GM03348 (cell line): ENCODE measurements around the gene AOC2.
"Not testable (repeated sequence)": the region's sequence is repeated elsewhere in the genome, so short reads cannot be mapped to it uniquely, and the experiment has no call there.

Source experiments
- DNase-seq: peaks from one replicate; pipeline ENCODE4 v3.0.0; 2012; ENCODE audit warnings: low spot score

AOC2 gene

GRCh38 chr17:42832213-42832933 is 12.0 kb upstream of the AOC2 start:
- no peak for DNase-seq

- peak; percentile 93 for DNase-seq
Observed at GRCh38 chr17:42832934-42833766, 11.2 kb upstream of the AOC2 start, which contains the start of gene PSME3. PSME3 (plus strand) TSS chr17:42833397; CDS start chr17:42833632, 235 bp downstream.

GRCh38 chr17:42833767-42834422 is 10.5 kb upstream of the AOC2 start:
- no peak for DNase-seq

- DNase-seq: no peak
Observed at GRCh38 chr17:42835732-42836131, 8.6 kb upstream of the AOC2 start.

- no peak for DNase-seq
Observed at GRCh38 chr17:42841975-42842685, 2.2 kb upstream of the AOC2 start.

- peak; percentile 86 for DNase-seq
Observed at GRCh38 chr17:42843358-42843934, 934 bp upstream of the AOC2 start.

GRCh38 chr17:42844761-42845555 is 578 bp downstream of the AOC2 start:
- no peak for DNase-seq

- no peak for DNase-seq
Observed at GRCh38 chr17:42845556-42845917, 1.2 kb downstream of the AOC2 start.

GRCh38 chr17:42845918-42846593 is 1.7 kb downstream of the AOC2 start:
- no peak for DNase-seq

GRCh38 chr17:42846594-42847280 is 2.4 kb downstream of the AOC2 start:
- DNase-seq: peak; percentile 72

GRCh38 chr17:42848093-42848492 is 3.7 kb downstream of the AOC2 start:
- DNase-seq: no peak

GRCh38 chr17:42849031-42849430 is 4.7 kb downstream of the AOC2 start:
- DNase-seq: no peak

- peak; percentile 43 for DNase-seq
Observed at GRCh38 chr17:42849451-42850181, 5.2 kb downstream of the AOC2 start.

- DNase-seq: no peak
Observed at GRCh38 chr17:42850954-42851353, 6.6 kb downstream of the AOC2 start, which contains the start of gene AOC3. AOC3 (plus strand) TSS chr17:42851199; CDS start chr17:42851344, 145 bp downstream.

GRCh38 chr17:42851371-42852240 is 7.2 kb downstream of the AOC2 start:
- DNase-seq: not testable (repeated sequence)

- no peak for DNase-seq
Observed at GRCh38 chr17:42852351-42852750, 8.0 kb downstream of the AOC2 start.

- DNase-seq: no peak
Observed at GRCh38 chr17:42853004-42853403, 8.6 kb downstream of the AOC2 start.

GRCh38 chr17:42853597-42853967 is 9.2 kb downstream of the AOC2 start:
- DNase-seq: no peak
